Endodermal cell (in vitro differentiated cells): ENCODE measurements around the gene FAM53A. TPM values are rescaled to one million over a fixed set of nuclear protein-coding genes. Genes with fewer than 3 reads are reported as not detected.

ENCODE experiments used
- DNase-seq: peaks from one replicate; pipeline ENCODE4 v3.0.0-alpha.2; 2017
- H3K27ac ChIP-seq: 2 replicates; pipeline ENCODE4 v1.5.1; 2013; ENCODE audit warnings: mild to moderate bottlenecking, low read depth, low read length, moderate library complexity
- H3K27me3 ChIP-seq: 2 replicates; pipeline ENCODE4 v1.6.1; 2013; ENCODE audit warnings: mild to moderate bottlenecking, low read length, moderate library complexity; ENCODE audit not compliant: insufficient read depth, control insufficient read depth, poor library complexity, severe bottlenecking
- H3K36me3 ChIP-seq: 2 replicates; pipeline ENCODE4 v1.7.0; 2013; ENCODE audit warnings: mild to moderate bottlenecking, low read length, moderate library complexity; ENCODE audit not compliant: control insufficient read depth, insufficient read depth
- H3K4me1 ChIP-seq: one replicate; pipeline ENCODE4 v1.7.0; 2013; ENCODE audit warnings: low read length; ENCODE audit not compliant: control insufficient read depth, insufficient read depth
- H3K4me3 ChIP-seq: 2 replicates; pipeline ENCODE4 v1.5.1; 2013; ENCODE audit warnings: mild to moderate bottlenecking, low read length, moderate library complexity
- H3K9ac ChIP-seq: 2 replicates; pipeline ENCODE4 v1.6.1; 2013; ENCODE audit warnings: mild to moderate bottlenecking, low read length, moderate library complexity; ENCODE audit not compliant: poor library complexity, severe bottlenecking; ENCODE audit errors: extremely low read depth
- H3K9me3 ChIP-seq: 2 replicates; pipeline ENCODE4 v1.6.1; 2013; ENCODE audit warnings: mild to moderate bottlenecking, low read length, moderate library complexity; ENCODE audit not compliant: control insufficient read depth
- H3K27ac Mint-ChIP-seq: 2 replicates; pipeline ENCODE4 v1.8.0; 2020; ENCODE audit warnings: mixed read lengths
- H3K27me3 Mint-ChIP-seq: 2 replicates; pipeline ENCODE4 v1.8.0; 2021; ENCODE audit warnings: mild to moderate bottlenecking, mixed read lengths; ENCODE audit not compliant: insufficient read depth
- H3K36me3 Mint-ChIP-seq: 2 replicates; pipeline ENCODE4 v1.8.0; 2020; ENCODE audit warnings: low read depth, mixed read lengths
- H3K4me1 Mint-ChIP-seq: 2 replicates; pipeline ENCODE4 v1.8.0; 2020; ENCODE audit warnings: mixed read lengths
- H3K4me3 Mint-ChIP-seq: 2 replicates; pipeline ENCODE4 v1.8.0; 2020; ENCODE audit warnings: mild to moderate bottlenecking, moderate library complexity, mixed read lengths
- H3K9me3 Mint-ChIP-seq: 2 replicates; pipeline ENCODE4 v1.8.0; 2020; ENCODE audit warnings: mild to moderate bottlenecking, mixed read lengths
- WGBS, 2 experiments: methylation state at CpG; one replicate each; pipeline versions ENCODE4 v1.1.5 to v1.1.7; 2013; ENCODE audit warnings: missing lambda C conversion rate in 2 of 2, mixed read lengths in 1 of 2; ENCODE audit not compliant: insufficient coverage in 1 of 2, insufficient read length in 1 of 2; 5-methylcytosine and 5-hydroxymethylcytosine counted together
- total RNA-seq, 2 donors: library from RNA; stranded (reverse); fragmentation: NEBNext Ultra II Directional in 1 of 2; extraction: Animal tissue kit (Norgen Biotek cat#: 25700) in 1 of 2; gene quantifications; 2 replicates in 1 of 2; 3 replicates in 1 of 2; pipeline ENCODE4 v1.2.1, GENCODE V29; 2021
- TF ChIP-seq, protein P1 (sequence below): fragments of 200-600 bp; sonication (generic); conservative IDR thresholded peaks from 2 replicates; pipeline ENCODE4 v1.5.0; 2021; ENCODE audit warnings: antibody characterized with exemption, mild to moderate bottlenecking

Gene FAM53A
- total RNA-seq, 2 donors from 2014 or later: 3.7 to 4.9 TPM

DNA sequence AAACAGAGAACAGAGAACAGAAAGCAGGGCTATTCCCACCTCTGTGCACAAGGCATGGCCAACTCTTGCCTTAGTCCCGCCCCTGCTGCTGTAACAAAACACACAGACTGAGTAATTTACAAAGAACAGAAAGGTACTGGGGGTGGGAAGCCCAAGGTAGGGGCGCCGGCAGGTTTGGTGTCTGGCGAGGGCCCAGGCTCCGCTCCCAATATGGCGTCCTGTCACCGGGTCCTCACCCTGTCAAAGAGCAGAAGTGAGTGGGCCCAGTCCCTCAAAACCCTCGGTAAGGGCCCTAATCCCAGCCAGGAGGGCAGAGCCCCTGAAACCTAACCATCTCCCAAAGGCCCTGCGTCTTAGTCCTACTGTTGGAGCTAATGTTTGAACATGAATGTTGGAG is 71.0 kb downstream of the FAM53A start:
- no peaks in the 10 kb centered on the region for H3K27me3 Mint-ChIP-seq
- H3K4me1 ChIP-seq: no peaks in the 10 kb centered on the region
- TF ChIP-seq, protein P1, sequence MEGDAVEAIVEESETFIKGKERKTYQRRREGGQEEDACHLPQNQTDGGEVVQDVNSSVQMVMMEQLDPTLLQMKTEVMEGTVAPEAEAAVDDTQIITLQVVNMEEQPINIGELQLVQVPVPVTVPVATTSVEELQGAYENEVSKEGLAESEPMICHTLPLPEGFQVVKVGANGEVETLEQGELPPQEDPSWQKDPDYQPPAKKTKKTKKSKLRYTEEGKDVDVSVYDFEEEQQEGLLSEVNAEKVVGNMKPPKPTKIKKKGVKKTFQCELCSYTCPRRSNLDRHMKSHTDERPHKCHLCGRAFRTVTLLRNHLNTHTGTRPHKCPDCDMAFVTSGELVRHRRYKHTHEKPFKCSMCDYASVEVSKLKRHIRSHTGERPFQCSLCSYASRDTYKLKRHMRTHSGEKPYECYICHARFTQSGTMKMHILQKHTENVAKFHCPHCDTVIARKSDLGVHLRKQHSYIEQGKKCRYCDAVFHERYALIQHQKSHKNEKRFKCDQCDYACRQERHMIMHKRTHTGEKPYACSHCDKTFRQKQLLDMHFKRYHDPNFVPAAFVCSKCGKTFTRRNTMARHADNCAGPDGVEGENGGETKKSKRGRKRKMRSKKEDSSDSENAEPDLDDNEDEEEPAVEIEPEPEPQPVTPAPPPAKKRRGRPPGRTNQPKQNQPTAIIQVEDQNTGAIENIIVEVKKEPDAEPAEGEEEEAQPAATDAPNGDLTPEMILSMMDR: no peak

GRCh38 chr4:1612278-1613098 is 71.6 kb downstream of the FAM53A start:
- no peaks in the 10 kb centered on the region for H3K36me3 ChIP-seq
- no peaks in the 10 kb centered on the region for H3K4me1 ChIP-seq
- Mint-ChIP-seq H3K27me3 (no peaks in the 10 kb centered on the region), H3K4me1 (no peaks in the 10 kb centered on the region), H3K36me3 (no peaks in the 10 kb centered on the region), H3K9me3 (peaks cover under 1% of the 10 kb centered on the region), H3K4me3 (no peak overlapping the region), H3K27ac (no peak overlapping the region)
- H3K9me3 ChIP-seq: no peaks in the 10 kb centered on the region
- WGBS, 2 experiments: 90 to 93% methylated on average over 20 to 29 of the region's 29 CpGs
- DNase-seq: no peak
- H3K4me3 ChIP-seq: no peak overlapping the region
- H3K27ac ChIP-seq: no peak overlapping the region
- no peaks in the 10 kb centered on the region for H3K27me3 ChIP-seq
- no peak overlapping the region for H3K9ac ChIP-seq
- TF ChIP-seq, protein P1: no peak

More for the DNA sequence above, 71.0 kb downstream of the FAM53A start:
- H3K4me3 ChIP-seq: no peak overlapping the region
- H3K27ac ChIP-seq: no peak overlapping the region
- Mint-ChIP-seq H3K27ac (no peak overlapping the region), H3K4me3 (no peak overlapping the region), H3K4me1 (no peaks in the 10 kb centered on the region), H3K9me3 (peaks cover 5% of the 10 kb centered on the region), H3K36me3 (no peaks in the 10 kb centered on the region)
- no peaks in the 10 kb centered on the region for H3K9me3 ChIP-seq
- no peaks in the 10 kb centered on the region for H3K27me3 ChIP-seq
- H3K36me3 ChIP-seq: no peaks in the 10 kb centered on the region
- no peak for DNase-seq
- WGBS, 2 experiments: 81 to 96% methylated on average over 8 to 9 of the region's 9 CpGs
- no peak overlapping the region for H3K9ac ChIP-seq

GRCh38 chr4:1611501-1611870 is 72.6 kb downstream of the FAM53A start:
- H3K4me1 Mint-ChIP-seq: no peaks in the 10 kb centered on the region
- TF ChIP-seq, protein P1: no peak
- Histone ChIP-seq H3K36me3 (no peaks in the 10 kb centered on the region), H3K4me3 (no peak overlapping the region), H3K4me1 (no peaks in the 10 kb centered on the region), H3K27me3 (no peaks in the 10 kb centered on the region), H3K27ac (no peak overlapping the region), H3K9me3 (no peaks in the 10 kb centered on the region), H3K9ac (no peak overlapping the region)
- DNase-seq: no peak
- H3K27ac Mint-ChIP-seq: no peak overlapping the region
- WGBS, 2 experiments: 92 to 97% methylated on average over 6 to 9 of the region's 9 CpGs
- no peak overlapping the region for H3K4me3 Mint-ChIP-seq
- no peaks in the 10 kb centered on the region for H3K36me3 Mint-ChIP-seq
- no peaks in the 10 kb centered on the region for H3K27me3 Mint-ChIP-seq
- no peaks in the 10 kb centered on the region for H3K9me3 Mint-ChIP-seq
